CD14-positive monocyte (primary cell): ENCODE measurements around the gene URGCP. TPM values are rescaled to one million over a fixed set of nuclear protein-coding genes. Genes with fewer than 3 reads are reported as not detected.
A peak's percentile ranks its signal among the peaks of the same experiment; 100 is the strongest.

ENCODE experiments used
- DNase-seq, 3 donors: peaks; one replicate each; pipeline ENCODE4 v3.0.0-alpha.2; 2011 to 2022
- H2AFZ ChIP-seq: 2 replicates; pipeline ENCODE4 v1.6.0; 2012; ENCODE audit warnings: mild to moderate bottlenecking, low read depth, low read length, inconsistent platforms; ENCODE audit not compliant: insufficient read depth, poor library complexity, severe bottlenecking
- H3K27ac ChIP-seq, 2 donors: 1 replicate in 1 of 2; 2 replicates in 1 of 2; pipeline ENCODE4 v1.5.1; 2012 to 2013; ENCODE audit warnings: low read length in 2 of 2, control low read depth in 1 of 2, inconsistent platforms in 1 of 2, low read depth in 1 of 2, mild to moderate bottlenecking in 1 of 2
- H3K27me3 ChIP-seq, 2 donors: one replicate each; pipeline versions ENCODE4 v1.6.0 to v1.6.1; 2011 to 2013; ENCODE audit warnings: low read length in 2 of 2; ENCODE audit not compliant: control insufficient read depth in 2 of 2, insufficient read depth in 2 of 2
- H3K36me3 ChIP-seq, 2 donors: replicated peaks in 1 of 2; 1 replicate in 1 of 2; 2 replicates in 1 of 2; pipeline versions ENCODE4 v1.5.1 to v1.6.1; 2012 to 2013; ENCODE audit warnings: low read length in 2 of 2, control low read depth in 1 of 2, inconsistent platforms in 1 of 2, mild to moderate bottlenecking in 1 of 2; ENCODE audit not compliant: insufficient read depth in 2 of 2, control insufficient read depth in 1 of 2
- H3K4me1 ChIP-seq, 2 donors: 1 replicate in 1 of 2; 2 replicates in 1 of 2; pipeline versions ENCODE4 v1.5.1 to v1.6.1; 2012 to 2013; ENCODE audit warnings: low read length in 2 of 2, control low read depth in 1 of 2, inconsistent platforms in 1 of 2, mild to moderate bottlenecking in 1 of 2, moderate library complexity in 1 of 2; ENCODE audit not compliant: insufficient read depth in 2 of 2, control insufficient read depth in 1 of 2
- H3K4me2 ChIP-seq: replicated peaks from 2 replicates; pipeline ENCODE3; 2012; ENCODE audit warnings: low read length, moderate library complexity, mild to moderate bottlenecking; ENCODE audit not compliant: poor library complexity, severe bottlenecking; ENCODE audit errors: extremely low read depth
- H3K4me3 ChIP-seq, 3 experiments: fragments of 200-600 bp in 1 of 3; sonication (generic) in 1 of 3; replicated peaks in 1 of 3; 1 replicate in 2 of 3; 2 replicates in 1 of 3; pipeline ENCODE4 v1.5.1; 2011 to 2013; ENCODE audit warnings: low read length in 3 of 3, mild to moderate bottlenecking in 3 of 3, control low read depth in 2 of 3, low read depth in 2 of 3, inconsistent platforms in 1 of 3, moderate library complexity in 1 of 3
- H3K79me2 ChIP-seq: 2 replicates; pipeline ENCODE4 v1.6.0; 2012; ENCODE audit warnings: mild to moderate bottlenecking, control low read depth, inconsistent platforms, low read length, moderate library complexity; ENCODE audit not compliant: insufficient read depth
- H3K9ac ChIP-seq: 2 replicates; pipeline ENCODE4 v1.6.0; 2017; ENCODE audit warnings: low read length, mild to moderate bottlenecking; ENCODE audit not compliant: insufficient read depth, poor library complexity, severe bottlenecking
- H3K9me3 ChIP-seq, 2 donors: replicated peaks in 1 of 2; 1 replicate in 1 of 2; 2 replicates in 1 of 2; pipeline versions ENCODE4 v1.5.1 to v1.6.1; 2012 to 2013; ENCODE audit warnings: low read length in 2 of 2, control low read depth in 1 of 2; ENCODE audit not compliant: control insufficient read depth in 1 of 2, insufficient read depth in 1 of 2
- H4K20me1 ChIP-seq: 2 replicates; pipeline ENCODE4 v1.6.0; 2012; ENCODE audit warnings: mild to moderate bottlenecking, low read length, control low read depth, moderate library complexity; ENCODE audit not compliant: insufficient read depth
- H3K27ac Mint-ChIP-seq, 7 donors: one replicate each; pipeline ENCODE4 v1.8.0; 2020; ENCODE audit warnings: mild to moderate bottlenecking in 7 of 7, mixed read lengths in 7 of 7, moderate library complexity in 6 of 7, inconsistent platforms in 2 of 7
- H3K27me3 Mint-ChIP-seq, 3 donors: one replicate each; pipeline ENCODE4 v1.8.0; 2021 to 2022; ENCODE audit warnings: low read depth in 3 of 3, mild to moderate bottlenecking in 3 of 3, mixed read lengths in 3 of 3, moderate library complexity in 3 of 3, inconsistent platforms in 1 of 3
- H3K36me3 Mint-ChIP-seq, 2 donors: one replicate each; pipeline ENCODE4 v1.8.0; 2020; ENCODE audit warnings: mixed read lengths in 2 of 2, inconsistent platforms in 1 of 2, mild to moderate bottlenecking in 1 of 2
- H3K4me1 Mint-ChIP-seq: one replicate; pipeline ENCODE4 v1.8.0; 2020; ENCODE audit warnings: mild to moderate bottlenecking, mixed read lengths
- H3K4me3 Mint-ChIP-seq, 2 donors: one replicate each; pipeline ENCODE4 v1.8.0; 2020; ENCODE audit warnings: mild to moderate bottlenecking in 2 of 2, mixed read lengths in 2 of 2, moderate library complexity in 1 of 2
- H3K9me3 Mint-ChIP-seq, 7 donors: one replicate each; pipeline ENCODE4 v1.8.0; 2020 to 2022; ENCODE audit warnings: mixed read lengths in 7 of 7, mild to moderate bottlenecking in 6 of 7, moderate library complexity in 6 of 7, inconsistent platforms in 2 of 7
- CTCF ChIP-seq: fragments of 200-600 bp; IDR thresholded peaks from one replicate; pipeline ENCODE4 v1.8.0; 2022; ENCODE audit warnings: antibody characterized with exemption, mild to moderate bottlenecking
- WGBS: methylation state at CpG from one replicate; pipeline ENCODE4 v1.1.5; 2013; ENCODE audit warnings: missing lambda C conversion rate; ENCODE audit not compliant: insufficient coverage; 5-methylcytosine and 5-hydroxymethylcytosine counted together
- intact Hi-C, 2 donors: fragments of 100-400 bp; cut with micrococcal nuclease; formaldehyde crosslinking; loops; one replicate each; pipeline versions ENCODE4 v1.15.0 to v1.15.1; 2023
- polyA plus RNA-seq, 3 donors: library from polyadenylated mRNA; depleted of rRNA in 1 of 3; unstranded in 2 of 3; stranded (reverse) in 1 of 3; fragments of 300-500 nt in 2 of 3; fragments of >200 nt in 1 of 3; fragmentation: Illumina TruSeq in 2 of 3; gene quantifications; 1 replicate in 2 of 3; 2 replicates in 1 of 3; pipeline ENCODE4 v1.2.3, GENCODE V29; 2012 to 2021

Gene URGCP
- polyA plus RNA-seq, 3 donors, result 5.7 to 6.8 (median 5.9) TPM

- H3K4me2 ChIP-seq, result no peak overlapping the region
- peak overlapping the region in 4 of 7 donors; percentile 65 to 99 (median 79) for H3K27ac Mint-ChIP-seq
- peaks cover 3% of the 10 kb centered on the region for H3K79me2 ChIP-seq
- peaks cover 0 to 2% (median 0%) of the 10 kb centered on the region in 7 donors for H3K9me3 Mint-ChIP-seq
- no peak overlapping the region for H3K27ac ChIP-seq
- no peaks in the 10 kb centered on the region for H3K9me3 ChIP-seq
- H3K4me3 Mint-ChIP-seq, result no peak overlapping the region
- no peaks in the 10 kb centered on the region for H3K27me3 ChIP-seq
- peaks cover 2 to 6% (median 4%) of the 10 kb centered on the region in 3 donors for H3K27me3 Mint-ChIP-seq
- H3K4me1 ChIP-seq, result peaks cover 23 to 24% of the 10 kb centered on the region in 2 donors
- no peak for TF ChIP-seq CTCF
- no peak overlapping the region for H3K9ac ChIP-seq
- peaks cover 19 to 27% of the 10 kb centered on the region in 2 donors for H3K36me3 Mint-ChIP-seq
- H2AFZ ChIP-seq, result no peak overlapping the region
- no CpG with 5 or more reads among the region's 3 CpGs for WGBS
- H3K4me3 ChIP-seq, result no peak overlapping the region
- intact Hi-C loops, result no loop called here
- DNase-seq, result no peak
- H3K36me3 ChIP-seq, result peaks cover 10 to 13% of the 10 kb centered on the region in 2 donors
- H3K4me1 Mint-ChIP-seq, result peaks cover 27% of the 10 kb centered on the region
- no peaks in the 10 kb centered on the region for H4K20me1 ChIP-seq
Measured at GRCh38 chr7:43871064-43871463, 35.3 kb downstream of the URGCP start.

GRCh38 chr7:43870316-43870715, 36.1 kb downstream of the URGCP start:
- DNase-seq, result peak in 1 of 3 donors; percentile 46
- H3K4me1 Mint-ChIP-seq, result peaks cover 22% of the 10 kb centered on the region
- H3K36me3 Mint-ChIP-seq, result peaks cover 25 to 29% of the 10 kb centered on the region in 2 donors
- peaks cover 3% of the 10 kb centered on the region for H3K79me2 ChIP-seq
- H3K27ac Mint-ChIP-seq, result peak overlapping the region; percentile 99 to 100 (median 100)
- H3K27me3 ChIP-seq, result no peaks in the 10 kb centered on the region
- peak overlapping the region; percentile 75 for H3K4me2 ChIP-seq
- no peaks in the 10 kb centered on the region for H3K9me3 ChIP-seq
- H4K20me1 ChIP-seq, result no peaks in the 10 kb centered on the region
- H3K27me3 Mint-ChIP-seq, result peaks cover 2 to 8% (median 4%) of the 10 kb centered on the region in 3 donors
- H3K27ac ChIP-seq, result peak overlapping the region; percentile 91 to 99
- peak overlapping the region in 1 of 3 experiments; percentile 77 for H3K4me3 ChIP-seq
- H3K36me3 ChIP-seq, result peaks cover 13 to 20% of the 10 kb centered on the region in 2 donors
- peak overlapping the region; percentile 89 for H3K9ac ChIP-seq
- intact Hi-C loops, result no loop called here
- peak overlapping the region; percentile 87 for H2AFZ ChIP-seq
- H3K4me1 ChIP-seq, result peaks cover 18% of the 10 kb centered on the region in 2 donors
- no peak for TF ChIP-seq CTCF
- no peak overlapping the region for H3K4me3 Mint-ChIP-seq
- peaks cover 0 to 4% (median 0%) of the 10 kb centered on the region in 7 donors for H3K9me3 Mint-ChIP-seq
- WGBS, result no CpG with 5 or more reads among the region's 4 CpGs
